GM13977 (cell line): ENCODE measurements around the gene ENOPH1.

Experiments
- DNase-seq: peaks from one replicate; pipeline ENCODE4 v3.0.0; 2012; ENCODE audit warnings: low spot score
- CTCF ChIP-seq: IDR thresholded peaks from 2 replicates; pipeline ENCODE4 v1.5.1; 2012; ENCODE audit warnings: mild to moderate bottlenecking, control low read depth; ENCODE audit not compliant: insufficient read depth; ENCODE audit errors: extremely low read depth, missing control alignments
- in situ Hi-C: fragments of 300-500 bp; cut with MboI; formaldehyde crosslinking; loops from one replicate; pipeline ENCODE4 v1.12.0; 2022; ENCODE audit warnings: low sequenced_read_pairs, low pct_unique_long_range_greater_than_20kb, mixed read lengths, inconsistent platforms; ENCODE audit not compliant: unreplicated experiment

ENOPH1 gene

GRCh38 chr4:82500435-82501153, 70.2 kb downstream of the ENOPH1 start:
- no peak for DNase-seq
- TF ChIP-seq CTCF = no peak
- in situ Hi-C loops = no loop called here

GRCh38 chr4:82501154-82501442, 70.7 kb downstream of the ENOPH1 start:
- no peak for DNase-seq
- in situ Hi-C loops = no loop called here
- no peak for TF ChIP-seq CTCF

- TF ChIP-seq CTCF = no peak
- in situ Hi-C loops = no loop called here
- no peak for DNase-seq
Observed at GRCh38 chr4:82508011-82508410, 77.6 kb downstream of the ENOPH1 start.

GRCh38 chr4:82508806-82509428, 78.5 kb downstream of the ENOPH1 start:
- in situ Hi-C loops = no loop called here
- no peak for DNase-seq
- no peak for TF ChIP-seq CTCF

GRCh38 chr4:82510216-82510615, 79.8 kb downstream of the ENOPH1 start:
- DNase-seq = no peak
- in situ Hi-C loops = no loop called here
- no peak for TF ChIP-seq CTCF
